DND-41 (cell line): ENCODE measurements around the gene MECR.

Experiments used
- ATAC-seq: fragments of 200-7000 bp; cut with Tn5 transposase; 3 replicates; pipeline ENCODE4 v1.9.1; 2021; ENCODE audit warnings: low read depth; ENCODE audit not compliant: insufficient read depth
- DNase-seq: peaks from one replicate; pipeline ENCODE4 v3.0.0-alpha.2; 2020
- H2AFZ ChIP-seq: 2 replicates; pipeline ENCODE4 v1.6.0; 2012; ENCODE audit warnings: low read depth, low read length
- H3K27ac ChIP-seq: 2 replicates; pipeline ENCODE4 v1.5.1; 2012; ENCODE audit warnings: low read length, inconsistent platforms
- H3K27me3 ChIP-seq: fragments of 200-600 bp; sonication (generic); 2 replicates; pipeline ENCODE4 v1.6.0; 2012; ENCODE audit warnings: low read length, mild to moderate bottlenecking, inconsistent platforms; ENCODE audit not compliant: insufficient read depth, poor library complexity
- H3K36me3 ChIP-seq: 2 replicates; pipeline ENCODE4 v1.5.1; 2012; ENCODE audit warnings: low read length, inconsistent platforms; ENCODE audit not compliant: insufficient read depth
- H3K4me1 ChIP-seq: 2 replicates; pipeline ENCODE4 v1.5.1; 2012; ENCODE audit warnings: mild to moderate bottlenecking, low read length; ENCODE audit not compliant: insufficient read depth
- H3K4me2 ChIP-seq: 2 replicates; pipeline ENCODE4 v1.6.0; 2012; ENCODE audit warnings: mild to moderate bottlenecking, moderate library complexity, low read length, inconsistent platforms; ENCODE audit not compliant: insufficient read depth
- H3K4me3 ChIP-seq, 2 experiments: fragments of 200-600 bp in 1 of 2; shearing (Covaris generic) in 1 of 2; 2 replicates each; pipeline ENCODE4 v1.5.1; 2012 to 2016; ENCODE audit warnings: inconsistent platforms in 2 of 2, low read length in 2 of 2, mild to moderate bottlenecking in 2 of 2, low read depth in 1 of 2, moderate library complexity in 1 of 2
- H3K79me2 ChIP-seq: 2 replicates; pipeline ENCODE4 v1.6.0; 2012; ENCODE audit warnings: low read length, inconsistent platforms; ENCODE audit not compliant: insufficient read depth
- H3K9ac ChIP-seq: 2 replicates; pipeline ENCODE4 v1.6.0; 2012; ENCODE audit warnings: low read depth, mild to moderate bottlenecking, inconsistent platforms, low read length, moderate library complexity
- H3K9me3 ChIP-seq: 2 replicates; pipeline ENCODE4 v1.5.1; 2012; ENCODE audit warnings: low read length, moderate library complexity, mild to moderate bottlenecking, inconsistent platforms; ENCODE audit not compliant: insufficient read depth, severe bottlenecking
- H4K20me1 ChIP-seq: 2 replicates; pipeline ENCODE4 v1.6.0; 2012; ENCODE audit warnings: low read length; ENCODE audit not compliant: insufficient read depth
- EZH2 ChIP-seq: IDR thresholded peaks from 3 replicates; pipeline ENCODE4 v1.6.1; 2012; ENCODE audit warnings: borderline replicate concordance, low read depth, mild to moderate bottlenecking, moderate library complexity, low read length, inconsistent platforms; ENCODE audit not compliant: severe bottlenecking
- TF ChIP-seq, protein P1 (sequence below): IDR thresholded peaks from 2 replicates; pipeline ENCODE4 v1.5.1; 2012; ENCODE audit warnings: borderline replicate concordance, low read length, moderate library complexity, mild to moderate bottlenecking; ENCODE audit not compliant: poor library complexity, severe bottlenecking; ENCODE audit errors: extremely low read depth

MECR gene

DNA sequence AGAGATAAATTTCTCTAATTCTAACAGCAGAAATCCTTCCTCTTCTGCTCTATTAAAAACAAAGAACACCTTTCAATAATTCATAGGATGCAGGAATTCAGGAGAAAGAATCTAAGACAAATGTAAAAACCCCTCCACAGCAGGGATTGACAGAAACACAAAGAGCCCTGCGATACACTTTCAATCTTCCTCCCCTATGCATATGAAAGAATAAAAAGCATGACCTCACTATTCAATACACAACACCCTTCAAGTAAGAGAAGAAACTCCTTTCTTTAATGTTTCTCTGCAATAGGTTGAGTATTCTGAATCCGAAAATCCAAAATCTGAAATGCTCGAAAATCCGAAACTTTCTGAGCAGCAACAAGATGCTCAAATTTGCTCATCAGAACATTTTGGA lies 66.1 kb downstream of the MECR start:
- Histone ChIP-seq H3K4me3 (no peak overlapping the region), H3K27ac (no peak overlapping the region), H4K20me1 (peaks cover 91% of the 10 kb centered on the region), H3K9ac (no peak overlapping the region), H3K36me3 (peaks cover 96% of the 10 kb centered on the region), H3K4me1 (0 out of 2 replicates have a peak, but pooled peaks cover 3% of the 10 kb centered on the region), H2AFZ (no peak overlapping the region), H3K4me2 (no peak overlapping the region), H3K9me3 (no peaks in the 10 kb centered on the region), H3K27me3 (no peaks in the 10 kb centered on the region), H3K79me2 (peaks cover 98% of the 10 kb centered on the region)
- DNase-seq (no peak), ATAC-seq (no peak)
- no peak for TF ChIP-seq EZH2
- TF ChIP-seq, protein P1, sequence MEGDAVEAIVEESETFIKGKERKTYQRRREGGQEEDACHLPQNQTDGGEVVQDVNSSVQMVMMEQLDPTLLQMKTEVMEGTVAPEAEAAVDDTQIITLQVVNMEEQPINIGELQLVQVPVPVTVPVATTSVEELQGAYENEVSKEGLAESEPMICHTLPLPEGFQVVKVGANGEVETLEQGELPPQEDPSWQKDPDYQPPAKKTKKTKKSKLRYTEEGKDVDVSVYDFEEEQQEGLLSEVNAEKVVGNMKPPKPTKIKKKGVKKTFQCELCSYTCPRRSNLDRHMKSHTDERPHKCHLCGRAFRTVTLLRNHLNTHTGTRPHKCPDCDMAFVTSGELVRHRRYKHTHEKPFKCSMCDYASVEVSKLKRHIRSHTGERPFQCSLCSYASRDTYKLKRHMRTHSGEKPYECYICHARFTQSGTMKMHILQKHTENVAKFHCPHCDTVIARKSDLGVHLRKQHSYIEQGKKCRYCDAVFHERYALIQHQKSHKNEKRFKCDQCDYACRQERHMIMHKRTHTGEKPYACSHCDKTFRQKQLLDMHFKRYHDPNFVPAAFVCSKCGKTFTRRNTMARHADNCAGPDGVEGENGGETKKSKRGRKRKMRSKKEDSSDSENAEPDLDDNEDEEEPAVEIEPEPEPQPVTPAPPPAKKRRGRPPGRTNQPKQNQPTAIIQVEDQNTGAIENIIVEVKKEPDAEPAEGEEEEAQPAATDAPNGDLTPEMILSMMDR = no peak

DNA sequence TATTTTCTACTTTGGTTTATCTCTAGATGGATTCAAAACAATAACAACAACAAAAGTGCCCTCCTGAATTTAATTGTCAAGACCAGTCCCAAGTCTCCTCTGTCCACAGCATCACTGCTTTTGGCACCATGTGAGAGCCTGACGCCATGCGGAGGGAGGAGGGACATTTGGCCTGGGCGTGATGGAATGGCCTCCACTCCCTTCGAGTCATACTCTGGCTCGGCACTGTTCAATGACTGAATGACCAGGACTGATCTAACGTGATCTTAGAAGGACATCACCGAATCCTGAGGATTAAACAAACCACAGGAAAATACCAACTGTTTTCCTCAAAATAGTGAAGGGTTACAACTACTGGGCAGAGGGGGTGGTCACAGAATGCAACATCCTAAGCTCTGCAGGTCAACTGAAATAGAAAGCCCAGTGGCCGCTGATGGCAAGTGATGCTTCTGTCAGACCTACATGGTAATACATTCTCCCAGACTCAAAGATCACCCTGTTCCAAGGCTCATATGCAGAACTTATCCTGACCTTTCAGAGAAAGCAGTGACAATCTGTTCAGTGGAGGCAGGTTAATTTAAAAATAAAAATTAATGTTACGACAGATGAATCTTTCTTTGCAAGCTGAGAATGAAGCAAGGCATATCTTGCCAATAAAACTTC lies 68.1 kb downstream of the MECR start:
- Histone ChIP-seq H3K4me2 (no peak overlapping the region), H3K27ac (no peak overlapping the region), H3K4me3 (no peak overlapping the region), H3K9ac (no peak overlapping the region), H3K79me2 (peaks cover 97% of the 10 kb centered on the region), H3K9me3 (no peaks in the 10 kb centered on the region), H4K20me1 (peaks cover 85% of the 10 kb centered on the region), H3K27me3 (no peaks in the 10 kb centered on the region), H2AFZ (no peak overlapping the region), H3K36me3 (peaks cover 96% of the 10 kb centered on the region), H3K4me1 (no peaks in the 10 kb centered on the region)
- DNase-seq (no peak), ATAC-seq (no peak)
- TF ChIP-seq, protein P1 = no peak
- TF ChIP-seq EZH2 = no peak

DNA sequence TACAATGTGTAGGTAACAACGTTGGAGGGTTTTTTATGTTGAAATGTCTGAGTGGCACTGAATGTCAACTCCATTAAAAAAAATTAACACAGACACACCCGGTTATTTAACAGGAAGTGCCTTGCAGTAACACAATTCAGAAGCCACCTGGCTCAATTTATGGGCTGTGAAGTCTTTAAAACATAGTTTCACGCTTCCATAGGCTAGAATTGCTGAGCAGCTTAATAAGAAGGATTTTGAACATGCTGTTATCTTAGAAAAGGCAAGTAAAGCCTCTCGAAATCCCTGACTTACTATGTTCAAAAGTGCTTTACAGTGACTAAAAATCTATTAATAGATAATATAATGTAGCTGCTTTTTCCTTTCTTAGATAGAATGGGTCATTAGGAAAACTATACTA lies 68.7 kb downstream of the MECR start:
- no peak overlapping the region for H3K4me3 ChIP-seq
- DNase-seq (no peak), ATAC-seq (no peak)
- H3K27ac ChIP-seq = no peak overlapping the region
- H3K9ac ChIP-seq = no peak overlapping the region
- H3K9me3 ChIP-seq = no peaks in the 10 kb centered on the region
- H2AFZ ChIP-seq = no peak overlapping the region
- peaks cover 96% of the 10 kb centered on the region for H3K36me3 ChIP-seq
- H3K4me1 ChIP-seq = no peaks in the 10 kb centered on the region
- H3K27me3 ChIP-seq = no peaks in the 10 kb centered on the region
- TF ChIP-seq EZH2 = no peak
- TF ChIP-seq, protein P1 = no peak
- peaks cover 97% of the 10 kb centered on the region for H3K79me2 ChIP-seq
- H4K20me1 ChIP-seq = peaks cover 80% of the 10 kb centered on the region
- no peak overlapping the region for H3K4me2 ChIP-seq

DNA sequence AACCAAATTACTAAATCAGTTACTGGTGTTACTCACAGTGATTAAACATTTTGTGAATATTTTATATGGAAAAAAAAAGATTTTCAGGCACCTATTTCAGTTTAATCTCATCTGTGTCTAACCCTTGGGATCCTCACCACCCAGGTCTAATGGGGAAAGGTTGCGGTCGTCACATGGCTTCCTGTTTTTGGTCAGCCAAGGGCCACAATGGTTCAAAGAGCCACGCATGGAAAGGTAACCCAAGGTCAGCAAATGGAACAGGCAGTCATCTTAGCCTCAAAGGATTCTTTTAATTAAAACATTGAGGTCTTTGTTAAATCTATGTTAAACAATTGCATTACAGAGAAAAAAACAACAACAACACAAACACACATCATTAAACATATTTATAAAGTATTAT lies 71.0 kb downstream of the MECR start:
- peaks cover 96% of the 10 kb centered on the region for H3K36me3 ChIP-seq

More for the DNA sequence above, 71.0 kb downstream of the MECR start:
- no peaks in the 10 kb centered on the region for H3K4me1 ChIP-seq
- DNase-seq = no peak
- no peak overlapping the region for H3K4me2 ChIP-seq
- H3K79me2 ChIP-seq = peaks cover 89% of the 10 kb centered on the region
- TF ChIP-seq, protein P1 = no peak
- no peak for TF ChIP-seq EZH2
- H3K27me3 ChIP-seq = no peaks in the 10 kb centered on the region
- H3K27ac ChIP-seq = no peak overlapping the region
- peaks cover 64% of the 10 kb centered on the region for H4K20me1 ChIP-seq
- no peak for ATAC-seq
- no peak overlapping the region for H2AFZ ChIP-seq
- no peak overlapping the region for H3K4me3 ChIP-seq
- no peaks in the 10 kb centered on the region for H3K9me3 ChIP-seq
- H3K9ac ChIP-seq = no peak overlapping the region
